ENCODE measurements around the gene RAB14.

Gene RAB14

DNA sequence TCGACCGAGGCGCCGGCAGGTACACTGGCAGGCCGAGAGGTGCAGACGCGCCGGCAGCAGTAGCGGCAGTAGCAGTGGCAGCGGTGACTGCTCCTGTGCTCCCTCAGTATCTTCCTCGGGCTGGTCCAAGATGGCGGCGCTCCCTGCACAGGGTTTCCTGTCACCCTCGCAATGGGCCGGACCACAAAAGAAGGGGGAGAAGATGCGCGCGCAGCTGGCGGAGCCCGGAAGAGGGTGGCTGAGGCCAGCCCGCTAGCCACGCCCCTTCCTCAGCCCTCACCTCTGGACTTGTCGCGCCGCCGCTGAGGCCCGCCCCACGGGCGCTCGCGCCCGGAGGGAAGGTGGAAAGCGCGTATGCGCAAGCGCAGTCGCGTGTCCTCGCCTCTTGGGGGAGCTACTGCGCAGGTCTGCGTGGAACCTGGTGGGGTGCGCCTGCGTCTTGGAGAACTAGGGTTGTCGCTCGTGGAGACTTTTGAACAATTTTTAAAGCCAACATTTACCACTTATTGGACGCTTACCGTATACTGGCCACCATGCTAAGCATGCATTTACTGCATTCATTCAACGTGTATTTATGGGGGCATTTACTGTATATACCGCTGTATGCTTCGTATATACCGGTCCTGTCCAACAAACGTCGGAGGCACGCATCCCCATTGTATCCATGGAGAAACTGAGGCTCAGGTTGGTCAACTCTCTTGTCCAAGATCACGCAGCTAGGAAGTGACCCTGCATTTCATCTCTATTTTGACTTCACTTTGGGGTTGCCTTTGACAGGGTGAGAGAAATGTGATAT lies at the start of gene RAB14:
Gene RAB14, minus strand, starts transcription at position 132 of the 796 bp plus-strand sequence. CDS start 8,457 bp downstream, outside the sequence.
- DNase-seq (ENCODE audit: low read depth), result peak; percentile 98

DNA sequence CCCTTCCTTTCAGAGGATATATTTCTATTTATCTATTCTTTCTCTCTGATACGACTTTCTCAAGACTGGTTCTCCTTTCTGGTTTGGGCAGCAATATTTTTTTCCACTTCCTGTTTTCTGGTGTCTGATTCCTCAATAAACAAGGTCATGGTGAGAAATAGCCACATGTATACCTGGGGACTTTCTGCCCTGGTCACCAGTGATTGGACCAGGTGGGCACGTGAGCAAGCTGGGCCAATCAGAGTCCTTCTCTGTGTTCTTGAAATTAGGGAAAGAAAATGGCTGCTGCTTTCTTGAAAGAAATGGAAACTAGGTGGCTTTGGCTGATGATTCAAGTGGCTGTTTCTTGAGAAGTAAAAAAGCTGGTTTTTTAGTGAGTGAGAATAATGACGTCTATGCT lies 47.9 kb upstream of the RAB14 start:
- DNase-seq (ENCODE audit: low read depth), result no peak

DNA sequence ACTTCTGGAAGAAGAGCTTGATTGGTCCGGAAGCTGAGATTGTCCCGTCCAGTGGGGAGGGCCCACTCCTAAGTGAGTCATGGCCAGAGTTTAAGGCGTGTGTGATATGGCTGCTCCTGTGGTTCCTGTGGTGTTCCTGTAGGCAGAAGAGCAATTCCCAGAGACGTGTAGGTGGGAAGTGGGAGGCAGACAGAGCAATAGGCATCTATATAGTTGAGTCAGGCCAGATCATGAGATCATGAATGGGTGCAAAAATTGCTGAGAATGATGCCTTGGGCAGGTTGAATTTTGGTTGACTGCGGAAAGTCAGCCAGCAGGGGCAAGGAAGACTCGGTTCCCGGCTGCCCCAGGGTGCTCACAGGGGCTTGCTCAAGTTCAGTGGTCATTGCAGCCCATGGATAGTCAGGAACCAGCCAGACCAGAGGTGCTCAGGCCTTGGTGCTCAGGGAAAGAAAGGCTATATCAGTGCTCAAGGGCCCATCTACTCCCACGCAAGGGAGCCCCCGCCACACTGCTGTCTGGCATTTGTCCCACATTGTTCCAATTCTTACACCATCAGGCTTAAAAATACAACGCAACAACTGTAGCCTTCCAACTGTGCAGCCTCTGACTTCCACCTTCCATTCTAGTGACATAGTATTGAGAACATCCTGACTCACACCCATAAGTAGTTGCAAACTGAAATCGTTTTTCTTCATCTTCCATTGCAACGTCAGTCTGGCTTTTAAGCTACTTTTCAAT lies 45.3 kb upstream of the RAB14 start:
- no peak for DNase-seq (ENCODE audit: low read depth)

DNA sequence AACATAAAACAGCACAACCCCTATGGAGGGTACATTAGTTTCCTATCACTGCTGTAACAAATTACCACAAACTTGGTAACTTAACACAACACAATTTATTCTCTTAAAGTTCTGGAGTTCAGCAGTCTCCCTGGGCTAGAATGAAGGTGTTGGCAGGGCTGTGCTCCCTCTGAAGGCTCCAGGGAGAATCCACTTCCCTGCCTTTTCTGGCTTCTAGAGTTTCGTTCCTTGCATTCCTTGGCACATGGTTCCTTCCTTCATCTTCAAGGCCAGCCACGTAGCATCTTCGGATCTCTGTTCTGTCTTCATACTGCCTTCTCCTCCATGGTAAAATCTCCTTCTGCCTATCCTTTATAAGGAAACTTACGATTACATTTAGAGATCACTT lies 41.3 kb upstream of the RAB14 start:
- no peak for DNase-seq (ENCODE audit: low read depth)

DNA sequence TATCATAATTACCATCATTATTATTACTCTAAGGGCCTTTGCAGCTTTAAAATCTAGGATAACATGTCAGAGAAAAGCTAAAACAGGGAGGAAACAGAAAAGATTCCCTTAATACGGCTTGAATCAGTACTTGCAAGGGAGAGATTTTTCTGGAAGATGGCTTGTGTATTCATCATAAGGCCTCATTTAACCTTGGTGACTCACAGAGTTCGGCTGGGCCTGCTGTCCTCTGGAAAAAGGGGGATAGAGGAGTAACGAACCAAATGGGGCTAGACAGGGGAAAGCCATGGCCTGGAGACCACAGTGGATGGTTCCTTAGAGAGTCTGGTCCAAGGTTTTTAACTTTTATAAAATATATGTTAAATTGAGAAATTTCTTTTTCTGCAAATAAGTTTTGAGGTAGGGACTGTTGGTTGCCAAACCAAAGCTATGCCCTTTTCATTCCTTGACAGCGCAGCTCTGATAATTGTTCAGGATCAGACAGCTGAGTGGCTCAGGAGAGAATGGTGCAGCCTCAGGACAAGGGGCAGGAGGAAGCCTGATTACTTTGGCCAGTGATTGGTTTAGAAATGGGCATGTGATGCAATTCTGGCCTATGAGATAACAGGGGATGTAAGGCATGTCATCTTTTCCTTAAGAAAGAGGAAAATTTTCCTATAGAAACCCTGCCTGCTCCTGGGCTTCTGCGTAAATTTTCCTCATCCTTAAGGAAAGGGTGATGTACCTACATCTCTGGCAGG lies 40.7 kb upstream of the RAB14 start:
- DNase-seq (ENCODE audit: low read depth), result no peak

DNA sequence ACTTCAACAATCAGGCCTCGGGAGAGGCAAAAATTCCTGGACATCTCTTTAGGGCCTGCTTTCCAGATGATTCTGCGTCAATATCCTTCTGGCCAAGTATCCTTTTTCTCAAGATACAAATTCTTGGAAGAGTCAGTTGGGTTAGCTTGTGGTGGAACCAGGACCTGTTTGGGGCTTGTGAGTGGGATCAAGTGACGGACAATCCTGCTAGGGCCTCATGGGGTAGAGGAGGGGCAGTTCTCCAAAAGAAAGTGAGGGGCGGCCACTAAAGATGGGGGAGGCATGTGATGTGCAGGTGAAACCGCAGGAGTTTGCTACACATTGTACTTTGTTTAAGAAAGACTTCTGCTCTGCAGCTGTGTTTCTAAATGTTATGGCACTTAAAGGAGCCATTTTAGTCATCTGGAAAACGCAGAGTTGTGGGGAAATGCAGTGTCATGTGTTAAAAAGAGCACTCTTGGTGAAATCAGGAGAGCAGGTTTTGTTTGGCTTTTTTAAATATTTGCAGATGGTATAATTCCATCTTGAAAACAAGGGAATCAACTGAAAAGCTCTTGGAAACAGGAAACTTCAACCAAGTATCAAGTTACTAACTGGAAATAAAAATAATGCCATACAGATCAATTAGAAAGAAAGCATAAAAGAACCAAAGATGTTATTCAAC lies 38.9 kb upstream of the RAB14 start:
- DNase-seq (ENCODE audit: low read depth), result no peak

DNA sequence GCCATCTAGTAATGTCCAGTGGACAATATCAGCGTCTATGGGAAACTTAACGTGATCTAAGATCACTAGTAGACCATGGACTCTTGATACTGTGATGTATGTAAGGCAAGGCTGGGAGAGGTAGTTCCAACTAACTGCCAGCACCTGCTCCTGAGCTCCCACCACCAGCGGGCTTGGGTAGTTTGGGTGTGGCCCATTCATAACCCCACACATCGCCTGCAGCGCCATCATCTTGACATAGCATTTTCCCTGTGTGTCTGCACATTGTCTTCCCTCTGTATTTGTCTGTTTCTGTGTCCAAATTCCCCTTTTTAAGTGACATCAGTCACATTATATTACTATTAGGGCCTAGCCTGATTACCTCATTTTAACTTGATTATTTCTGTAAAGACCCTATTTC lies 38.2 kb upstream of the RAB14 start:
- no peak for DNase-seq (ENCODE audit: low read depth)

DNA sequence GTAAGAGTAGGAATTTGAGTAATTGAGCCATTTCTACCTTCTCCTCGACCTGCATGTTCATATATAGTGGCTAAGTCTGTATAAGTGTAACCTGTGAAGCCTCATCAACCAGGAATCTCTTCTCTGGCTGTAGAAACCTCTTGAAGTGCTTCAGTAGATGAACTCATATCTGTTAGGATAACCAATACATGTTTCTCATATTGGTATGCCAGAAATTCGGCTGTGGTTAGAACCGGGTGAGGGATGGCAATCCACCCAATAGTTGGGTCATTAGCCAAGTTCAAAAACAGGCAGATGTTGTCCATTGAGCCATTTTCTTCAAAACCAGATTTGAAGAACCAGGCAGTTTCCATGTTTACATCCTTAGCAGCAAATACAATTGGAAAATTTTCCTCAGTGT lies 37.4 kb upstream of the RAB14 start:
- no peak for DNase-seq (ENCODE audit: low read depth)

DNA sequence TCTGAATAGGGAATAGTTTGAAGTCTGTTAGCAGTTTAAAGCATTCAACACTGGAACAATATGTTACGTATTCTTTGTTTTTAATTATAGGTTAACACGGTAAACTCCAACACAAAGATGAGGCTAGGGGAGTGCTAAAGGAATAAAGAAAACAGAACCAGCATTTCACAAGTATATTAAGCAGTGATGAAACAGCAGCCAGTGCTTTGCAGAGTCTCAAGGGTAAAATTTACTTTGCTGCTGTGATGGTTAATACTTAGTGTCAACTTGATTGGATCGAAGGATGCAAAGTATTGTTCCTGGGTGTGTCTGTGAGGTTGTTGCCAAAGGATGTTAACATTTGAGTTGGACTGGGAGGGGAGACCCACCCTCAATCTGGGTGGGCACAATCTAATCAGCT lies 36.2 kb upstream of the RAB14 start:
- no peak for DNase-seq (ENCODE audit: low read depth)

DNA sequence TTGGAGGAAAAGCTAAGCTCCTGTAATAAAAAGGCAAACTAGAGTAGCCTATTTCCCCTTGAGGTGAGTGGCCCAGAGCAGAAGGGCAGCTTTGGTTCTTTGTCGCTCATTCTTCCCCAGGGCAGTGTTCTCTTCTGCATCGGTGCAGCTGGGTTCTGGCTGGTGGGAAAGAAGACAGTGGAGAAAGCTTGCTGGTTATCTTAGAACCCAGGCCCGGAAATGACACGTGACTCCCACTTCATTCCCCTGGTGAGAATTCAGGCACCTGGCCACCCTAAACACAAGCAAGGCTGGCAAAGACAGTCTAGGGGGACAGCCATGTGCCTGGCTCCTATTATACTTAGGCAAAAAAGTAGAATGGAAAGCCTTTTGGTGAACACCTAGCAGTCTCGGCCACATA lies 33.8 kb upstream of the RAB14 start:
- DNase-seq (ENCODE audit: low read depth), result no peak

DNA sequence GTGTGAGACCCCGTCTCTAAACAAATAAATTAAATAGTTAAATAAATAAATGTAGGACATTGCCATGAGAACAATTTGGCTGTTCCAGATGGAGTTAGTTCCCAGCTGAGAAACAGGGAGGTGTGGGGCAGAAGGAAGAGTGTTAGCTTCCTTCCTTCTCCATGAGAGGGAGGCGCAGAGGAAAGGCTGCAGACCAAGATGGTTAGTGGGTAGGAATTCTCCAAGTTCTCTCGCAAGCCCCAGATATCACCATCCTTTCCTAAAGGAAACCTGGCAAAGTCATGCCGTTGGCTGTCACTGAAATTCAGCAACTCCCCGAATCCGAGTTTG lies 33.1 kb upstream of the RAB14 start:
- no peak for DNase-seq (ENCODE audit: low read depth)

DNA sequence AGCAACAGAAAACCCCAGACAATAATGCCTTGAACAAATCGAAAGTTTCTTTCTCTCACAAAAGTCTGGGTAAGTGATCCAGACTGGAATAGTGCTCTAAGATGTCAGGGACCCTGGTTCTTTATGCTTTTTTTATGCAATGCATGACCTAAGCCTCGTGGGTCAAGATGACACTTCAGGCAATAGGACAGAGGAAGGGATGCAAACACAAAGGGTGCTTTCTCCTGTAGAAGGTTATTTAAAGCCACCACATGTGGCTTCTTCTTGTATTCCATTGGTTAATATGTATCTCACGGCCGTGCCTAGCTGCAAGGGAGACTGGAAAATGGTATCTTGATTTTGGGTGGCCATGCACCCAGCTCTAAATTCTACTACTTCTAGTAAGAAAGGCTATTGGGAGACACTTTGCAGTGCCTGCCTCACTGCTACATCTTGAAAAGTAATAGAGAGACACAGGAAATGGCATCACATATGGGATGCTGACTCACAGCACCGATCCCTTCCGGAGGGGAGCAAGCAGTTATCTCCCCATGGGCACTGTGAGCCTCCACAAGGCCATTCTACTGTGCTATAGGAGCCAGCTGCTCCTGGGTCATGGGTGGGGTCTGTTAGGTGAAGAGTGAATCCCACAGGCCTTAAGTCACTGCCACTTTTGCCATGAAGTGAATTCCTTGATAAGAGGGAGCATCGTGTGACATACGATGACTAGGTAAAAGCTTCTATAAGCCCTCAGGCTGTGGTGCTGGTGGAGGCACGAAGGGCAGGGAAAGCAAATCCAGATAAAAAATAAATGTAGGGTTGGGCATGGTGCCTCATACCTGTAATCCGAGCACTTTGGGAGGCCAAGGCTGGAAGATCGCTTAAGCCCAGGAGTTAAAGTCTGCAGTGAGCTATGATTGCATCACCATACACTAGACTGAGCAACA lies 32.5 kb upstream of the RAB14 start:
- DNase-seq (ENCODE audit: low read depth), result no peak

DNA sequence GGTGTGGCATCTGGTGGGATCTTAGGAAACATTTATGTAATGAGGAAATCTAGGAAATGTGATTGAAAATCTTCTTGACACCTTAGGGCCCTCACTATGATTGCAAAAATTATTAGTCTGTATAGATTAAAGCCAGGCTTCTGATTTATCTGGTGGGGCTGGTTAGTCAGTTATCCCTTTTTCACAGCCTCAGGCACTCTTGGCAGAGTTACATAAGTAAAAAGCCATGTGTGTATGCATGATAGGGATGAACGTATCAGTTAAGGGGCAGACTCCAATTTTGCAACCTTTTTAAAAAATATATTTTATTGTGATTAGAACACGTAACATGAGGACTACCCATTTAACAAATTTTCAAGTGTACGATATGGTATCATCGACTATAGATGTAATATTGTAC lies 30.6 kb upstream of the RAB14 start:
- no peak for DNase-seq (ENCODE audit: low read depth)

DNA sequence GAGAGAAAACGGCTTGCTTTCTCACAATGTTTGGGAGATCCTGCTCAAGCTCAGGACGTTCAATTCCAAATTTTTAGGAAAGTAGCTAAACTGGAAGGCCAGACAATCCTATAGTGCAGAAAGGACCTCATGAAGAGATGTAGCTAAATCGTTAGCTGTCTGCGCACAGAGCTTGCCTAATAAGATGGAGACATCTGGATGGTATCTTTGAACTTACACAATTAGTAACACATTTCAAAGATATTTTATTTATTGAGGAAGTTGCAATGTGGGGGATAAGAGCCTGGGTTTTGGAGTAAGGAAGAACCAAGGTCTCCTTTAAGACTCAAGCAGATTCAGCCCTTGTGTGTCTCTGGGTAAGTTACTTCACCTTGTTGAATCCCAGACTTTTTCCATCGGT lies 28.6 kb upstream of the RAB14 start:
- no peak for DNase-seq (ENCODE audit: low read depth)

DNA sequence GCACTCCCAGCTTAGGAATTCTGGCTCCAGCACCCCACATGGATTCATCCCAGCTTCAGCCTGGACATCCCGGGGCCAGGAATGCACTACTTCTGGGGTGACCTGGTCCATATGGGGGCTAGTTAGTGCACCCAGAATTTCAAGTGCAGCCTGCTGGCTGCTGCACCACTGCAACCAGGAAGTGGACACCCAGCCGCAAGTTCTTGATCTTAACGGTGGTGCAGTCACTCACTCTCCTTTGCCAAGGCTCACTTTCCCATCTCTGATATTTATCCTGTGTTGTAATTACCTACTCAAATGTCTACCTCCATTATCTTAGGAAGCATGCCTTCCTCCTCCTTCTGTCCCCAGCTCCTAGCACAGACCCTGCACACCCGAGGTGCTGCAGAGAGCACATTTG lies 26.2 kb upstream of the RAB14 start:
- DNase-seq (ENCODE audit: low read depth), result no peak

DNA sequence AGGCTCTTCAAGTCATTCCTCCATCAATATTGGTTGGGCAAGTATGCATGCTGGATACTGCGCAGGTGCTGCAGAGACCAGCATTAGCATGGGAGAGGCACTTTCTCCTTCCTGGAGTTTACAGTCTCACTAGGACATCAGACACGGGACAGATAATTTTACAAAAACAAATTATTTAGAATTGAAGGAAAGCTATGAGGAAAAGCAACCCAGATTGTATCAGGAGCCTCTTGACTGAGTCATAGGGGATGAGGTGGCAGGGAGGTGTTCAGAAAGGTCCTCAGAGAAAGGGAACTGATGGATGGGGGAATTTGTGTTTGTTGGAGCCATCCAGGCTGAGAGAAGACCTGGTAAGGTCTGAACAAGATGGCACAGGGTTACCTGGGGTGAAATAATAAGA lies 24.5 kb upstream of the RAB14 start:
- DNase-seq (ENCODE audit: low read depth), result no peak

DNA sequence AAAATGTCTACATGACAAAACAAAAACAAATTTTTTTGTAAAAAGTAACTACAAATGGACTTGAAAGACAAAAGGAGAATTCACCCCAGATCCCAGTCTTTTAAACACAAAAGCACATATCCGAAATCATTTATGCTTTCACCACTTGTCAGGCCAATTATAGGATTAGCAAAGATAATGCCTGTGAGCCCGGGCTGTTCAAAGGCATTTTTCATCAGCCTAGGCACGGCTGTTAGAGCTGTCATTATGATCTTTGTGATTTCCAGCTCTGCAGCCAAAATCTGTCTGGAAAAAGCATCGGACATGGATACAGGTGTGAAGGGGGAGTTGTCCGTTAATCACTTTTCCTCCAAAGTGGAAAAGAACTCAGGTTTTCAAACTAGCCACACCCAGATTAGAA lies 23.6 kb upstream of the RAB14 start:
- DNase-seq (ENCODE audit: low read depth), result no peak

DNA sequence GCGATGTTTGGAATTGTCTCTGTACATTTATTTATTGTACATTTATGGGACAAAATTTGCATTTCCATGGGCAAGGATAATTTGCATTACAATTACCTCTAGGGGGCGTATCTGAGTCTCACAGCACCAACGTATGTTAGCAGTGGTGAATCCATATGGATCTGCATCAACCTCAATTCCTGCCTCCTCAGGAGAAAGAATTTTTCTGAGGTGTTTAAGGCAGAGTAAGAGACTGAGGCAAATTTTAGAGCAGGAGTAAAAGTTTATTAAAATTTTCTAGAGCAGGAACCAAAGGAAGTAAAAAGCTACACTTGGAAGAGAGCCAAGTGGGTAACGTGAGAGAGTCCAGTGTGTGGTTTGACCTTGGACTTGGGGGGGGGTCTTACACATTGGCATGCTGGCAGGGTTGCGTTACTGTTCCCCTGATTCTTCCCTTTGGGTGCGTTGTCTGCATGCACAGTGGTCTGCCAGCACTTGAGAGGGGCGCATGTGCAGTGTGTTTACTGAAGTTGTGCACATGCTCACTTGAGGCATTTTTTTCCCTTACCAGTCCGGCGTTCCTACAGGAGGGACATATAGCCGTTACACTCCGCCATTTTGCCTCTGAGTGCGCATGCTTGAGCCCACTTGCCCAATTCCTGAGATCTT lies 21.0 kb upstream of the RAB14 start:
- no peak for DNase-seq (ENCODE audit: low read depth)

DNA sequence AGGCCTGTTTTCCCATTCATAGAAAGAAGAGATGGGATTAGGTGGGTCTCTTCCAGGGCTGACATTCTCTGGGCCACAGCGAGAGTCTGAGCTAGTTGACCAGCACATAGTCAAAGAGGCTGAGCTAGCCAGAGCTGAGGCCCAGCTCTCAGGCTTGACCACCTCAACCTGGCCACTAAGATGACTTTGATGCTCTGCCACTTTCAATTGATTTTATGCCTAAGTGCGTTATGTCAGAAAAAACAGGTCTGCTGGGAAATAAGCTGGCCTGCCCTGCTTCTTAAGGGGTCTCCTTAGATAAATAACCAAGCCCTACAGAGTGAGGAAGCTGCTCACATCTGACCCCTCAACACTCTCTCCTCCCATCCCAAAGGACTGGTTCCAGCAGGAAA lies 20.0 kb upstream of the RAB14 start:
- no peak for DNase-seq (ENCODE audit: low read depth)

DNA sequence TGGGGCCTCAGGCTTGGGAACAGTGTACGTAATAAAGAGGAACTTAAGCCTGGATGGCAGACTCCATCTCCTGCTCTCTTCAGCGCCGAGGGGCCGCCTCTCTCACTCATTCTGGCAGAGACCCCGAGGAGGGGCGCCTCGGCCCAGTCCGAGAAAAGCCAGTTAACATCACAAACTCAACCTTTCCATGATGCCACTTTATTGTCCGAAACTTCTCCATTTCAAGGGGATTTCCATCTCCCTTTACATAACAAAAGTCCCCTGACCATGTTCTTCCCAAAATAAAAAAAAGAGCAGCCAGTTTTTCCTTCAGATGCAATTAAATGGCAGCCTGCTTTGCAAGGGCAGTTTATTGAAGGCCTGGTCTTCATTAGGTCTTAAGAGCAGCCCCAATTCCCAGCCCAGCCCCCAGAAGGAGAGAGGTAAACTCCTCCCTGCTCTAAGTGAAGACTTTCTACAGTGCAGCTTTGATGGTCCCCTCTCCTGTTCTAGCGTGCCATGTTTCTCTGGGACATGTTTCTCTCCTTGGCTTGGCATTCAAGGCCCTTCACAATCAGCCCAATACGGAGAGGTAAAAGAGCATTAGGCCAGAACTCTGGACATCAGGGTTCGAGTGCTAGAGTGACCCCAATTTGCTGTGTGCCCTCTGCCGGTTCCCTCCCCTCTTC lies 19.5 kb upstream of the RAB14 start:
- no peak for DNase-seq (ENCODE audit: low read depth)

All from GM04504 (cell line).